Thyroid gland (tissue), 4 donors: ENCODE measurements around the gene CA4. TPM values are rescaled to one million over a fixed set of nuclear protein-coding genes. Genes with fewer than 3 reads are reported as not detected.
A peak's percentile ranks its signal among the peaks of the same experiment; 100 is the strongest.

Experiments
- DNase-seq, 2 donors: peaks; one replicate each; pipeline ENCODE4 v3.0.0-alpha.2; 2019
- H3K27ac ChIP-seq, 3 donors: fragments of 200-600 bp; sonication (generic); 1 replicate in 2 of 3; 2 replicates in 1 of 3; pipeline ENCODE4 v1.5.1; 2016 to 2019; ENCODE audit warnings: mild to moderate bottlenecking in 1 of 3, moderate library complexity in 1 of 3
- H3K27me3 ChIP-seq: fragments of 200-600 bp; sonication (generic); one replicate; pipeline ENCODE4 v1.5.1; 2019
- H3K36me3 ChIP-seq, 2 donors: fragments of 200-600 bp; sonication (generic); one replicate each; pipeline ENCODE4 v1.5.1; 2016 to 2019
- H3K4me1 ChIP-seq, 2 donors: fragments of 200-600 bp; sonication (generic); one replicate each; pipeline ENCODE4 v1.5.1; 2017 to 2019
- H3K4me3 ChIP-seq, 3 donors: fragments of 200-600 bp; sonication (generic); replicated peaks in 1 of 3; 1 replicate in 2 of 3; 2 replicates in 1 of 3; pipeline ENCODE4 v1.5.1; 2016; ENCODE audit warnings: mild to moderate bottlenecking in 1 of 3
- H3K9me3 ChIP-seq: fragments of 200-600 bp; sonication (generic); one replicate; pipeline ENCODE4 v1.5.1; 2017
- CTCF ChIP-seq, 6 experiments: fragments of 200-600 bp in 3 of 6; fragments of 450-650 bp in 3 of 6; sonication (generic) in 3 of 6; IDR thresholded peaks; one replicate each; pipeline ENCODE4 v1.5.1; 2016 to 2019; ENCODE audit warnings: antibody characterized with exemption in 6 of 6, mild to moderate bottlenecking in 2 of 6, inconsistent platforms in 1 of 6, moderate library complexity in 1 of 6
- POLR2A ChIP-seq, 2 donors: fragments of 450-650 bp; IDR thresholded peaks; one replicate each; pipeline ENCODE4 v1.6.1; 2017; ENCODE audit warnings: antibody characterized with exemption in 2 of 2, mild to moderate bottlenecking in 2 of 2, moderate library complexity in 1 of 2
- WGBS, 2 donors: methylation state at CpG; one replicate each; pipeline ENCODE4 v1.1.5; 2017; 5-methylcytosine and 5-hydroxymethylcytosine counted together
- intact Hi-C: fragments of 100-400 bp; cut with DNase I; formaldehyde crosslinking; loops from one replicate; pipeline ENCODE4 v1.15.1; 2023
- total RNA-seq, 4 donors: library from RNA; depleted of rRNA; stranded (reverse); fragments of >200 nt; gene quantifications; one replicate each; pipeline ENCODE4 v1.2.3, GENCODE V29; 2016

The CA4 gene
- total RNA-seq, 4 donors from 2014 or later: 22.7 to 56.5 (median 26.3) TPM

- DNase-seq: no peak
- TF ChIP-seq CTCF (IDR thresholded peaks at IDR 0.05) (no peak), POLR2A (IDR thresholded peaks at IDR 0.05) (no peak)
- Histone ChIP-seq H3K36me3 (no peaks in the 10 kb centered on the region), H3K27me3 (no peaks in the 10 kb centered on the region), H3K4me1 (no peaks in the 10 kb centered on the region), H3K9me3 (no peaks in the 10 kb centered on the region), H3K4me3 (no peak overlapping the region), H3K27ac (no peak overlapping the region)
- intact Hi-C loops: no loop called here
- WGBS, 2 donors: 61 to 64% methylated on average over 8 of the region's 8 CpGs
Measured at GRCh38 chr17:60128171-60128859, 21.5 kb upstream of the CA4 start.

GRCh38 chr17:60129164-60129563 is 20.6 kb upstream of the CA4 start:
- DNase-seq: no peak
- no peak overlapping the region for H3K4me3 ChIP-seq
- H3K27ac ChIP-seq: no peak overlapping the region
- WGBS, 2 donors: 91 to 94% methylated on average over 4 of the region's 4 CpGs
- H3K9me3 ChIP-seq: no peaks in the 10 kb centered on the region
- TF ChIP-seq CTCF (IDR thresholded peaks at IDR 0.05) (no peak), POLR2A (IDR thresholded peaks at IDR 0.05) (no peak)
- no peaks in the 10 kb centered on the region for H3K27me3 ChIP-seq
- intact Hi-C loops: no loop called here
- H3K36me3 ChIP-seq: no peaks in the 10 kb centered on the region
- H3K4me1 ChIP-seq: peaks cover 1 to 3% of the 10 kb centered on the region in 2 donors

- no peak for TF ChIP-seq POLR2A (IDR thresholded peaks at IDR 0.05)
- TF ChIP-seq CTCF (IDR thresholded peaks at IDR 0.05): no peak
- Histone ChIP-seq H3K27ac (no peak overlapping the region), H3K27me3 (no peaks in the 10 kb centered on the region), H3K4me1 (peaks cover 6 to 13% of the 10 kb centered on the region in 2 donors), H3K4me3 (no peak overlapping the region), H3K9me3 (no peaks in the 10 kb centered on the region), H3K36me3 (no peaks in the 10 kb centered on the region)
- intact Hi-C loops: no loop called here
- DNase-seq: no peak
- 90 to 93% methylated on average over 3 of the region's 3 CpGs for WGBS, 2 donors
Measured at GRCh38 chr17:60130466-60130865, 19.3 kb upstream of the CA4 start.

GRCh38 chr17:60134396-60135150 is 15.2 kb upstream of the CA4 start:
- no peaks in the 10 kb centered on the region for H3K36me3 ChIP-seq
- peaks cover 8% of the 10 kb centered on the region for H3K27me3 ChIP-seq
- intact Hi-C loops: no loop called here
- H3K9me3 ChIP-seq: no peaks in the 10 kb centered on the region
- peaks cover 13 to 14% of the 10 kb centered on the region in 2 donors for H3K4me1 ChIP-seq
- peak overlapping the region in 2 of 3 donors; percentile 12 to 56 for H3K4me3 ChIP-seq
- H3K27ac ChIP-seq: peak overlapping the region in 1 of 3 donors; percentile 17
- TF ChIP-seq CTCF (IDR thresholded peaks at IDR 0.05) (no peak), POLR2A (IDR thresholded peaks at IDR 0.05) (no peak)
- WGBS, 2 donors: 8 to 11% methylated on average over 16 of the region's 16 CpGs
- DNase-seq: no peak
